NCI-H1092 treated with DMSO at 0.1 percent for 48 hours (cell line): ENCODE data around the gene PRKACG.
"Not testable (repeated sequence)": the region's sequence is repeated elsewhere in the genome, so short reads cannot be mapped to it uniquely, and the experiment has no call there.

Experiments
- DNase-seq: peaks from one replicate; lab custom pipeline; 2025; lab: John Stamatoyannopoulos, UW

Gene PRKACG

GRCh38 chr9:69014013-69014412, at the start of gene PRKACG:
Gene PRKACG, minus strand, starts transcription at chr9:69014113. Its CDS starts 21 bp downstream, at chr9:69014092.
- no peak for DNase-seq

GRCh38 chr9:69062195-69062594, 48.3 kb upstream of the PRKACG start:
- DNase-seq: no peak

- no peak for DNase-seq
Observed at GRCh38 chr9:69060766-69061165, 46.9 kb upstream of the PRKACG start.

- no peak for DNase-seq
Observed at GRCh38 chr9:69058101-69058500, 44.2 kb upstream of the PRKACG start.

GRCh38 chr9:69056191-69056815, 42.4 kb upstream of the PRKACG start:
- no peak for DNase-seq

- DNase-seq: no peak
Observed at GRCh38 chr9:69054989-69055388, 41.1 kb upstream of the PRKACG start.

GRCh38 chr9:69050936-69051335, 37.0 kb upstream of the PRKACG start:
- not testable (repeated sequence) for DNase-seq

- no peak for DNase-seq
Observed at GRCh38 chr9:69049094-69049493, 35.2 kb upstream of the PRKACG start.

GRCh38 chr9:69047371-69047770, 33.5 kb upstream of the PRKACG start:
- no peak for DNase-seq

GRCh38 chr9:69046723-69047122, 32.8 kb upstream of the PRKACG start:
- DNase-seq: no peak

- DNase-seq: no peak
Observed at GRCh38 chr9:69045821-69046220, 31.9 kb upstream of the PRKACG start.

GRCh38 chr9:69044240-69045219, 30.6 kb upstream of the PRKACG start:
- DNase-seq: no peak

- no peak for DNase-seq
Observed at GRCh38 chr9:69040646-69041045, 26.7 kb upstream of the PRKACG start.

GRCh38 chr9:69036799-69037198, 22.9 kb upstream of the PRKACG start:
- DNase-seq: no peak

- no peak for DNase-seq
Observed at GRCh38 chr9:69036309-69036708, 22.4 kb upstream of the PRKACG start.

- DNase-seq: peak; percentile 76
Observed at GRCh38 chr9:69035438-69036308, 21.8 kb upstream of the PRKACG start, which contains the start of gene FXN. Gene FXN, plus strand, starts transcription at chr9:69035752. Its CDS starts 31 bp downstream, at chr9:69035783.

- no peak for DNase-seq
Observed at GRCh38 chr9:69034071-69034470, 20.2 kb upstream of the PRKACG start.

GRCh38 chr9:69030851-69031645, 17.1 kb upstream of the PRKACG start:
- no peak for DNase-seq

GRCh38 chr9:69029535-69029934, 15.6 kb upstream of the PRKACG start:
- DNase-seq: no peak

GRCh38 chr9:69028754-69029153, 14.8 kb upstream of the PRKACG start:
- DNase-seq: no peak
